Breast epithelium (tissue), 3 donors: ENCODE data around the gene CSMD2.

Experiments
- CTCF ChIP-seq, 3 donors: fragments of 450-650 bp; IDR thresholded peaks; one replicate each; pipeline ENCODE4 v1.5.1; 2016 to 2017; ENCODE audit warnings: antibody characterized with exemption in 3 of 3, mild to moderate bottlenecking in 3 of 3, moderate library complexity in 3 of 3
- POLR2A ChIP-seq: fragments of 450-650 bp; IDR thresholded peaks from one replicate; pipeline ENCODE4 v1.6.1; 2016; ENCODE audit warnings: antibody characterized with exemption, mild to moderate bottlenecking, moderate library complexity

GRCh38 chr1:33468011-33468410 lies 697.0 kb downstream of the CSMD2 start:
- TF ChIP-seq CTCF (IDR thresholded peaks at IDR 0.05), result no peak
- no peak for TF ChIP-seq POLR2A
